ENCODE data around the gene IZUMO1R. TPM values are rescaled to one million over a fixed set of nuclear protein-coding genes. Genes with fewer than 3 reads are reported as not detected.
"Not testable (repeated sequence)": the region's sequence is repeated elsewhere in the genome, so short reads cannot be mapped to it uniquely, and the experiment has no call there.

Gene IZUMO1R
- total and polyA plus RNA-seq, 2 of the 8 experiments (the other 6 are each of a cell fraction or from before 2014, with no cell fraction given) = not detected

DNA sequence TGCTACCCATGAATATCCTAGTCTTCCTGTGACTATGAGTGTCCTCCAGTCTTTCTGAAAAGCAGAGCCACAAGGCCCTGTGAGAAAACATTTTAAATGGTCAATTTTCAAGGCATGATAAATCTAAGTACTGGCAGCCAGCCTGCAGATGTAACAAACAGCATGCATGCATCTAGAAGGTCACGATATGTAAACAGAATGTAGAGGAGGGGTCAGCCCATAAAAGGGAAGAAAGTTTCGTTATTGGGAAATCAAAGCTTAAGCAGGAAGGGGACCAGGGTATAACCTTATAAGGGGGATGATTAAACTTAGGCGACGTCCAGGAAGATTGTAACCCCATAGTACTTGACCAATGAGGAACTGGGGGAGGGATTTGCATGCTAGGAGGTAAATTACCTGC, 26.2 kb upstream of the IZUMO1R start:
- H3K27ac ChIP-seq (ENCODE audit: low read depth, low read length); H3K4me3 ChIP-seq (ENCODE audit: extremely low read depth in 1 of 4, insufficient read depth in 2 of 4, low read depth in 3 of 4, low read length in 4 of 4); H3K9me3 ChIP-seq (ENCODE audit: insufficient read depth in 2 of 2, low read depth in 1 of 2, low read length in 1 of 2); H2BK120ac ChIP-seq (replicated peaks; ENCODE audit: low read depth, low read length); CTCF ChIA-PET (ENCODE audit: partially characterized antibody); H3K4ac ChIP-seq (replicated peaks; ENCODE audit: insufficient read length, low read depth, low read length); H3K4me1 ChIP-seq (replicated peaks in 1 of 4; ENCODE audit: control insufficient read depth in 3 of 4, insufficient read depth in 4 of 4, low read length in 3 of 4); H4K8ac ChIP-seq (ENCODE audit: extremely low read depth, insufficient read depth, low read length); H3K79me2 ChIP-seq (ENCODE audit: control insufficient read depth in 1 of 2, insufficient read depth in 2 of 2, low read length in 2 of 2); H2BK20ac ChIP-seq (ENCODE audit: low read length); H3K56ac ChIP-seq (replicated peaks; ENCODE audit: insufficient read length, low read depth, low read length); H3K18ac ChIP-seq (ENCODE audit: extremely low read depth, low read length); H4K20me1 ChIP-seq (replicated peaks in 1 of 2; ENCODE audit: control insufficient read depth in 1 of 2, insufficient read depth in 2 of 2, low read length in 2 of 2); H2AK5ac ChIP-seq (ENCODE audit: low read depth, low read length); H3K4me2 ChIP-seq (ENCODE audit: insufficient read depth in 1 of 2, low read depth in 2 of 2, low read length in 2 of 2); H3K36me3 ChIP-seq (ENCODE audit: control insufficient read depth in 2 of 4, insufficient read depth in 4 of 4, low read length in 3 of 4); H2BK15ac ChIP-seq (ENCODE audit: low read length); FAIRE-seq; H4K5ac ChIP-seq (ENCODE audit: insufficient read length, low read depth, low read length); H3K23me2 ChIP-seq (ENCODE audit: low read depth, low read length); H3K14ac ChIP-seq (ENCODE audit: insufficient read length); H3K23ac ChIP-seq (ENCODE audit: insufficient read length); H3K79me1 ChIP-seq (ENCODE audit: low read depth, low read length); DNase-seq (ENCODE audit: low read depth in 1 of 2, low spot score in 2 of 2); H3K27me3 ChIP-seq (replicated peaks in 1 of 4; ENCODE audit: control insufficient read depth in 3 of 4, extremely low read depth in 1 of 4, insufficient read depth in 3 of 4, low read length in 3 of 4); H2BK12ac ChIP-seq (ENCODE audit: low read depth, low read length); H3K9ac ChIP-seq (replicated peaks in 1 of 4; ENCODE audit: extremely low read depth in 1 of 4, low read depth in 3 of 4, low read length in 3 of 4); H4K91ac ChIP-seq (replicated peaks; ENCODE audit: insufficient read length, low read length); H2BK5ac ChIP-seq (ENCODE audit: low read depth, low read length); POLR2A ChIA-PET (ENCODE audit: partially characterized antibody); H2AFZ ChIP-seq (ENCODE audit: low read length): not testable (repeated sequence)
- WGBS, 2 experiments (ENCODE audit: extremely low coverage in 1 of 2, insufficient coverage in 1 of 2, insufficient read length in 1 of 2, insufficient replicate concordance in 2 of 2, low coverage in 1 of 2, low lambda C conversion rate in 2 of 2, missing lambda C conversion rate in 1 of 2) = 94% methylated on average over 4 of the region's 4 CpGs; no CpG with 5 or more reads in 1 of the 2 experiments

Data from H1 (cell line).